NOMO-1 (cell line): ENCODE data around the gene SMIM8.

ENCODE experiments used
- DNase-seq, 2 experiments: peaks; one replicate each; lab custom pipeline; 2025; ENCODE audit not compliant: unreplicated experiment in 2 of 2; lab: John Stamatoyannopoulos, UW

The SMIM8 gene

GRCh38 chr6:87333591-87334181 is 11.3 kb downstream of the SMIM8 start:
- no peak for DNase-seq

- DNase-seq = no peak
Observed at GRCh38 chr6:87334683-87335082, 12.3 kb downstream of the SMIM8 start.

DNA sequence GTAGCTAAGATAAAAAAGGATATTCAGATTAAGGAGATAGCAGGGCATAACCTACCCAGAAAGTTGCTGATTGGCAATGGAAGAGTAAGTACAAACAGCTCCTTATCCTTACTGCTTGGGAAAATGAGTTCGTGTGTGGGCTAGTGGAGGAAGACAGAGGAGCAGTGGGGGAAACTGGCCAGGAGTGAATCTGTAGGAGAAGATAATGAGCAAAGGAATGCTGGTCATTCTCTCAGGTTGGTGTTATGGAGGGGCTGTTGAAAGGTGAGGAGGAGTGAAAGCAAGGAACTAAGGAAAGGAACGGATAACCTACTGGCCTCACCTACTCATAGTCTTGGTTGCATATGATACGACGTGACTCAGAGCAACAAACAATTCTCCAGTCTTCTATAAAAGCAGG is 14.0 kb downstream of the SMIM8 start:
- DNase-seq = no peak

- DNase-seq = no peak
Observed at GRCh38 chr6:87340230-87340629, 17.8 kb downstream of the SMIM8 start.

- DNase-seq = no peak
Observed at GRCh38 chr6:87341158-87341557, 18.8 kb downstream of the SMIM8 start.

- no peak for DNase-seq
Observed at GRCh38 chr6:87341899-87342298, 19.5 kb downstream of the SMIM8 start.

DNA sequence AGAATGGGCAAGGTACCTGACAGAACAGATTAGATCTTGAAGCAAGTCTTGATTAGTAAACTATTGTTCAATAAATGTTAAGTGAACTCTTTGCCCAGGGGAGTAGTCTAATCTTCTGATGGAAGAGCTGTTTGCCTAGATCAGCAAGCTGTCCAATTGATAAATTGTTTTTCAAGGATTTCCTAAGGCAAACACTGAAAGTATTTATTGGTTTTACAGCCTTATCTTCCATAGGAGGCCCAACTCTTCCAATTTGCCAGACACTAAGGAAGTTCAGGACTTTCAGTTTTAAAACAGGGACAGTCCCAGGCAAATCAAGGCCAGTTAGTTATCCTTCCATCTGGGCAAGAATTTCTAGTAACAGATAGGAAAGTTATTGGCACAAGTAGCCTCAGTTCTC is 20.4 kb downstream of the SMIM8 start:
- DNase-seq = no peak

DNA sequence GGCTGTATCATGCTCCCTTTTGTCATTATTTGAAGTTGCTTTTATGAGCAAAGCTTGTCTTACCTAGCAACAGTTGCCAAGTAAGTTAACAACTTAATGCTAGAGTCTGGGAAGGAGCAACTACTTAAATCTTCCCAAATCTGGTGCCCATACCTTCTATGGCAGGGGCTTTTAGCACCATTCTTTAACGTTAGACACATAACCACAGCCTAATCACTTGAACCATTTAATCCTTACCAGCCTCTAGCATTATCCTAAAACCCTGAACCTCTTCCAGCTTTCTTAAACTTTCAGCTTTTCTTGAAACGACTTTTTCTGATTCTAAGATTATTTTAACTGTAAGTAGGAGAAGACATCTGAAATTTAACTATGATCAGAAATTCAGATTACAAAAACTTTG is 22.3 kb downstream of the SMIM8 start, which contains the start of gene C6orf163:
TSS of gene C6orf163 (plus strand) at position 83 of the 400 bp plus-strand sequence. CDS start at position 370, 287 bp downstream.
- no peak for DNase-seq

- DNase-seq = no peak
Observed at GRCh38 chr6:87346700-87347099, 24.3 kb downstream of the SMIM8 start.

GRCh38 chr6:87349896-87350295 is 27.5 kb downstream of the SMIM8 start:
- no peak for DNase-seq

GRCh38 chr6:87350516-87350915 is 28.1 kb downstream of the SMIM8 start:
- no peak for DNase-seq

GRCh38 chr6:87351583-87351982 is 29.2 kb downstream of the SMIM8 start:
- DNase-seq = no peak

DNA sequence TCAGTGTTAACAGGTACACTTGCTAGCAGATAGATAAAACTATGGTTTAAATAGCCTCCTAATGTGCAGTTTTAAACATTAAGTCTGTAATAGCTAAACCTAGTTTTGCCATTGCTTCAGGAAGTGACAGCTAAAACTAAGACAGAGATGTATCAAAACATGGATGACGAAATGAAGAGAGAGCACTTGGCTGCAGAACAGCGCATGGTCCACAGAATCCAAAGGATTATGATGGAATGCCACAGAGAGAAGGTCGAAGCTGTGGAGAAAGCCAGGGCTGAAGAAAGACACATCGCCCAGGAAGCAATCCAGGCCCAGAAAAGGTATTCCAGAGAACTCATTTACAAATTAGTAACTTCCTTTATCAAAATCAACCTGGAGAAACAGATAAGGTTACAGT is 33.8 kb downstream of the SMIM8 start:
- DNase-seq = no peak

- no peak for DNase-seq
Observed at GRCh38 chr6:87357479-87358196, 35.2 kb downstream of the SMIM8 start.

DNA sequence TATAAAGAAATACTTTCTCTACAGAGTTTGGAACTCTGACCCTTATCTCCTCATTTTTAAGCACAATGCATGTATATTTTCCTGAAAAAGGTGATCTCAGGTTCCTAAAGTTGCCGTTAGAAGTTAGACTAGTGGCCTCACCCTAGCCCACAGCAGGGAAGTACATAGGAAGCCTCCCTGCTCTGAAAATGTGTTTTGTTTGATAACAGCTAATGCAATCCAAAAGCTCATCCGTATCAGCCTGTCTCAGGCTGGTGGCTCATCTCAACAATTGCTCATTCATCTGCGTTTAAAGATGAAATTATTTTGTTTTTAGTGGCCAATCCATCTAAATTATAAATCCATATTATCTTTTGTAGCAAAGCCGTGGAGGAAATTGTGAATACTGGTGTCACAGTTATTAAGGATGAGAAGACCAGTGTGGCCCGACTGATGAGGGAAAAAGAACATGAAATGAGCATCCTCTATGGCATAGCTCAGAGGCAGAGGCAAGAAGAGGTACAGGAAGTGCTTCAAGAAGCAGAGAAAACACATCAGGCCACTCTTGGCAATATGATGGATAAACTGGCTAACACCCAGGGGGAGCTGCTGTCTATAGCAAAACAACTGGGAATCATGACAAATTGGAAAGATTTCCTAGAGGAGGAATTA is 42.3 kb downstream of the SMIM8 start:
- DNase-seq = no peak

DNA sequence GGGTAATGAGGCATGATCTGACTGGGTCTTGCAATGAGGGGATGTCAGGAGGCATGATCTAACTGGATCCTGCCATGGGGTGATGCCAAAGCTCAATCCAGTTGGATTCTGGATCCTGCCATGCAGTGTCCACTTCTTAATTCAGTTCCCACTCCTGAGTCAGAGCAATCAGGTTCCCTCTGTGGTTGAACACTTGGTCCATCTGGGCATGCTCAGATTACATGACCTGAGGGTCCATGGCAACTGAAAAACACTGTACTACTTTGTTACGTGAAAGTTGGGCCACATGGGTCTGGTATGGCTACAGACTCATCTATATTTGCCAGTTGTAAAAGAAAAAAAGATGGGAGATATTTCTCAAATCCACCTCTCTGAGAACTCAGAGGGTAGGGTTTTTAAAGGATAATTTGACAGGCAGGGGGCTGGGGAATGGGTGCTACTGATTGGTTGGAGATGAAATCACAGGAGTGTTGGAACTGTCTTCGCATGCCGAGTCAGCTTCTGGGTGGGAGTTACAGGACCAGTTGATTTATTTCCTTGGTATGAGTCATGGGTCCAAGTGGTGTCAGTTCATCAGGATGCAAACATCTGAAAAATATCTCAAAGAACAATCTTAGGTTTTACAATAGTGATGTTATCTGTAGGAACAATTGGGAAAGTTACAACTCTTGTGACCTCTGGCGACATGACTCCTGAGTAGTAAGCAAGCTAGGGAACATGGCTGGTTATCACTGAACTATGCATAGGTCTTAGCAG is 43.9 kb downstream of the SMIM8 start:
- DNase-seq = no peak

DNA sequence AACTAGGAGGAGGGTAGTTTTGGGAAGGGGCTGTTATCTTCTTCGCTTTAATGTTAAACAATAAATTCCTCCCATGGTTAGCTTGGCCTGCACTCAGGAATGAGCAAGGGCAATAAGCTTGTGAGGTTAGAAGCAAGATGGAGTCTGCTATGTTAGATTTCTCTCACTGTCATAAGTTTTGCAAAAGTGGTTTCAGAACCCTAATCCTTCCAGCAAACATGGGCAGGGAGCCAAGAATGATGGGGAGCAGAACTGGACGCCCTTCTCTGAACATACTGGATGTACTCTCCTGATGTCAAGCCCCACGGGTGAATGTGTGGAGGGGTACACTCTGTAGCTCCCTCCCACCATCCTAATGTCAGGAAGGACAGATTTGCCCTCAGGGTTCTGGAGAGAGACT is 44.5 kb downstream of the SMIM8 start:
- DNase-seq = no peak

- DNase-seq = no peak
Observed at GRCh38 chr6:87373377-87373776, 51.0 kb downstream of the SMIM8 start.

DNA sequence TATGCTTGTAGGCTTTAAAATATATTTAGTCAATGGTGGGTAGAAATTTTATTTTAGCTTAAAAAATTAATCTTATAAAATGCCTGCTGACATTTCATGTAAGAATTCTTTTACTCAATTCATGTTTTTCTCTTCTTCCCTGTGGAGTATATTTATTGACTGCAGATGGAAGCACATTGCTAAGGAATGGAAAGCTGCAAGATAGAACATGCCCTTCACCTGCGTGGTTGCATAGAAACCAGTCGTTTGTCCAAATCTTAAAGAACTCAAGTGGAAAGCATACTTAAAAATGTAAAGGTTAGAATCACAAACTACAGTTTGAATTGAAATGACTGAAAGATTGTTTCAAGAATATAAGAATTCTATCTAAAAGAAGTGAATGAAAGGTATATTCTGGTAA is 52.9 kb downstream of the SMIM8 start:
- DNase-seq = no peak

DNA sequence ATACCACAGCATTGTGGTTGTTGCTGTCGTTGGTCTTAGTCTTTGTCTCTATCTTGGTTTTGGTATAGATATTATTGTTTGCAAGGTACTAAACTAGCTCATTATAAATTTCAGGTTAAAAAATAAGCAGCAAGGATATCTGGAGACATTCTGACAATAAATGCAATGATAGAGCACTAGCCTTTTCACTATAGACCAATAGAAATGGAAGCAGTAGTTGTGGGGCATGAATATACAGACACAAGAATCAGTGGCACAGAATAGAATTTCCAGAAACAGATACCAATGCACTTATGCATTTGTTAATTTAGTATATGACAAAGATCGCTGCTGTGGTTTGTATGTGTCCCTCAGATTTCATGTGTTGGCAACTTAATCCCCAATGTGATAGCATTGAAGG is 54.3 kb downstream of the SMIM8 start:
- DNase-seq = no peak

DNA sequence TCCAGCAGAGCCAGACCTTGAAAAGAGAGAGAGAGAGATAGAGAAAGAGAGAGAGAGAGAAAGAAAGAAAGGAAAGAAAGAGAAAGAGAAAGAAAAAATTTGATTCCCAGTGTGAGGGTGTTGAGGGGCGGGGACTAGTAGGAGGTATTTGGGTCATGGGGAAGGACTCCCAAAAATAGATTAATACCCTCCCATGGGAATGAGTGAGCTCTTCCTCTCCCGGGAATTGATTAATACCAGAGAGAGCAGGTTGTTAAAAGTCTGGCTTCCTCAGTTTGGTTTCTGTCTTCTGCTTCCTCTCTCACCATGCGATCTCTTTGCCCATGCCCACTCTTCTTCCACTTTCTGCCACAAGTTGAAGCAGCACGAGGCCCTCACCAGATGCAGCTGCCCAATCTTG is 56.6 kb downstream of the SMIM8 start:
- DNase-seq = no peak
